Smooth muscle cell (in vitro differentiated cells): Measurements from ENCODE around the gene TSPYL1. TPM values are rescaled to one million over a fixed set of nuclear protein-coding genes. Genes with fewer than 3 reads are reported as not detected.
"Not testable (repeated sequence)": the region's sequence is repeated elsewhere in the genome, so short reads cannot be mapped to it uniquely, and the experiment has no call there.

ENCODE experiments used
- DNase-seq: peaks from one replicate; lab custom pipeline; 2025; ENCODE audit not compliant: unreplicated experiment; lab: John Stamatoyannopoulos, UW
- H2AFZ ChIP-seq: fragments of 200-600 bp; sonication (generic); 2 replicates; pipeline ENCODE4 v1.6.0; 2016; ENCODE audit warnings: antibody characterized with exemption, low read depth, mild to moderate bottlenecking
- H3F3A ChIP-seq: fragments of 200-600 bp; sonication (generic); 2 replicates; pipeline ENCODE4 v1.6.0; 2017; ENCODE audit warnings: antibody characterized with exemption, low read depth
- H3K27ac ChIP-seq: fragments of 200-600 bp; sonication (generic); 2 replicates; pipeline ENCODE4 v1.5.1; 2016; ENCODE audit warnings: low read depth, mild to moderate bottlenecking
- H3K27me3 ChIP-seq: fragments of 200-600 bp; sonication (generic); 2 replicates; pipeline ENCODE4 v1.6.1; 2016; ENCODE audit warnings: low read depth, mild to moderate bottlenecking
- H3K36me3 ChIP-seq: fragments of 200-600 bp; sonication (generic); 2 replicates; pipeline ENCODE4 v1.5.1; 2016; ENCODE audit warnings: low read depth
- H3K4me1 ChIP-seq: fragments of 200-600 bp; sonication (generic); 2 replicates; pipeline ENCODE4 v1.5.1; 2016; ENCODE audit warnings: low read depth
- H3K4me2 ChIP-seq: fragments of 200-600 bp; sonication (generic); 2 replicates; pipeline ENCODE4 v1.6.0; 2016; ENCODE audit warnings: mild to moderate bottlenecking
- H3K4me3 ChIP-seq: fragments of 200-600 bp; sonication (generic); 2 replicates; pipeline ENCODE4 v1.5.1; 2016; ENCODE audit warnings: mild to moderate bottlenecking
- H3K79me2 ChIP-seq: fragments of 200-600 bp; sonication (generic); 2 replicates; pipeline ENCODE4 v1.6.0; 2016; ENCODE audit warnings: low read depth, mild to moderate bottlenecking
- H3K9ac ChIP-seq: fragments of 200-600 bp; sonication (generic); 2 replicates; pipeline ENCODE4 v1.6.0; 2016; ENCODE audit warnings: low read depth
- H3K9me3 ChIP-seq: fragments of 200-600 bp; sonication (generic); replicated peaks from 2 replicates; pipeline ENCODE4 v1.5.1; 2016; ENCODE audit warnings: low read depth
- H4K20me1 ChIP-seq: fragments of 200-600 bp; sonication (generic); 2 replicates; pipeline ENCODE4 v1.6.0; 2016; ENCODE audit warnings: low read depth
- CTCF ChIP-seq: fragments of 200-600 bp; sonication (generic); IDR thresholded peaks from 2 replicates; pipeline ENCODE4 v1.5.1; 2017; ENCODE audit warnings: borderline replicate concordance, mild to moderate bottlenecking, antibody characterized with exemption; ENCODE audit not compliant: insufficient read depth, poor library complexity, severe bottlenecking
- WGBS: methylation state at CpG from one replicate; pipeline ENCODE4 v1.1.7; 2016; ENCODE audit warnings: low lambda C conversion rate; 5-methylcytosine and 5-hydroxymethylcytosine counted together
- polyA plus RNA-seq: library from polyadenylated mRNA; unstranded; fragments of >200 nt; fragmentation: Nextera tagmentation; extraction: Ambion mirVana; gene quantifications from 2 replicates; pipeline ENCODE4 v1.2.1, GENCODE V29; 2016
- total RNA-seq: library from RNA; depleted of rRNA; stranded (reverse); fragments of >200 nt; gene quantifications from 2 replicates; pipeline ENCODE4 v1.2.3, GENCODE V29; 2014

The TSPYL1 gene
- total and polyA plus RNA-seq, 2 experiments from 2014 or later = 17.9 to 45.0 TPM

DNA sequence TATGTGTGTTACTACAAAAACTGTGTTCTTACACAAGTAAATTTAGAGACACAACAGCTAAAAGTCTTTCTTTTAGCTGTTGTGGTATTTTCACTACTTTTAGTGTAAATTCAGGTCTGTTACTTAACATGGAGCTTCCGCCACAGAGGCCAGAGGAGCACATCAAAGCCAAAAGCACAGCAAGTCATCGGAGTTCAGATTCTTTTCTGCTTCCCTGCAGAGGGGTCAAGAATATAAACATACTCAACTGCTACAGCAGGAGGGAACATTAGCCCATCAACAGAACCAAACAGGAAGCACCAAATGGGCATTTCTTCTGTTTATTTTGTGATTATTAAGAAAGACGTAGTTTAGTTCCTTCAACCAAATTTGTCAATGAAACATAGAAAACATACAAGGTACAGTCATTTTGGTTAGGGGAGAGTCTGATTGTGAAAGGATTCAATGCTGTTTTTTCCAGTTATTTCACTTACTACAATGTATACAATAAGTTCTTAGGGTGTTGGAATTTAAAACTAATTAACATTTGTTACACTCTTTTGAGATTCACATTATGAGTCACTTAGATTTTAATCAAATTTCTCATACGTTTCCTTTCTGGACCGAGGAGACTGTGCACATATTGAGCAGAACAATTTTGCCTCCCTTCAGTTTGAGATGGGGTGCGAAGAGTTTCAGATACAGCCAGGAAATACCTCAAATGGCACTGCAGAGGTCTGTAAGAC, 48.2 kb upstream of the TSPYL1 start:
- H4K20me1 ChIP-seq = no peaks in the 10 kb centered on the region
- H3K4me1 ChIP-seq = peaks cover 13% of the 10 kb centered on the region
- H3K9me3 ChIP-seq = no peaks in the 10 kb centered on the region
- no peaks in the 10 kb centered on the region for H3F3A ChIP-seq
- H2AFZ ChIP-seq = peak overlapping the region; percentile 16
- H3K27me3 ChIP-seq = no peaks in the 10 kb centered on the region
- no peak for TF ChIP-seq CTCF
- 65% methylated on average over 6 of the region's 6 CpGs for WGBS
- no peaks in the 10 kb centered on the region for H3K79me2 ChIP-seq
- H3K4me3 ChIP-seq = no peak overlapping the region
- no peak overlapping the region for H3K9ac ChIP-seq
- H3K27ac ChIP-seq = peak overlapping the region; percentile 1
- H3K36me3 ChIP-seq = no peaks in the 10 kb centered on the region
- no peak overlapping the region for H3K4me2 ChIP-seq
- no peak for DNase-seq

DNA sequence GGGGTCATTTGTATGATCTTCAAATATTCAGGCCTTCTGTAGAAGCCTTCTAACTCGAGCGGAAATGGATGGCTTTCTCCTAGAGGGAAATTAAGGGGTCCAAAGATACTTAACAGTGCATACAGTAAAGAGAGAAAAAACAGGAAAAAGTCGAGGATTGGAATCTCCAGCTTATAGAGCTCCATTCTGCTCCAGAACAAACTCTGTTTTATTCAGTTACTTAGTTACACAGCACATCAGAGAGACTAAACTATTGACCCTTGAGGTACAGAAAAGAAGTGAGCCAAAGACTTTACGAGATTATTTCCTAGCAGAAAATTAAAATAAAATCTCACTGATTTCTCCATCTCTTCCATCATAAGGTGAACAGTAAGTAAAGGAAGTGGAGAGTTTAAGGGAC, 47.3 kb upstream of the TSPYL1 start:
- no peaks in the 10 kb centered on the region for H4K20me1 ChIP-seq
- no peaks in the 10 kb centered on the region for H3K27me3 ChIP-seq
- H3K4me1 ChIP-seq = peaks cover 13% of the 10 kb centered on the region
- no peak for DNase-seq
- 85% methylated on average over 4 of the region's 4 CpGs for WGBS
- no peaks in the 10 kb centered on the region for H3K79me2 ChIP-seq
- H3K4me2 ChIP-seq = no peak overlapping the region
- H3K9me3 ChIP-seq = no peaks in the 10 kb centered on the region
- no peak for TF ChIP-seq CTCF
- H3F3A ChIP-seq = no peaks in the 10 kb centered on the region
- no peaks in the 10 kb centered on the region for H3K36me3 ChIP-seq
- H3K27ac ChIP-seq = no peak overlapping the region
- H2AFZ ChIP-seq = no peak overlapping the region
- H3K4me3 ChIP-seq = no peak overlapping the region
- H3K9ac ChIP-seq = no peak overlapping the region

- Histone ChIP-seq H3K9ac (no peak overlapping the region), H3K4me3 (no peak overlapping the region), H3K27ac (no peak overlapping the region), H3K4me2 (no peak overlapping the region), H3K9me3 (no peaks in the 10 kb centered on the region), H2AFZ (no peak overlapping the region), H3K79me2 (no peaks in the 10 kb centered on the region), H3K4me1 (peaks cover 13% of the 10 kb centered on the region), H3K36me3 (no peaks in the 10 kb centered on the region), H4K20me1 (no peaks in the 10 kb centered on the region), H3F3A (no peaks in the 10 kb centered on the region), H3K27me3 (no peaks in the 10 kb centered on the region)
- no peak for TF ChIP-seq CTCF
- no peak for DNase-seq
- 97% methylated on average over 7 of the region's 7 CpGs for WGBS
Observed at GRCh38 chr6:116326181-116326671, 46.5 kb upstream of the TSPYL1 start.

GRCh38 chr6:116325634-116326132, 46.0 kb upstream of the TSPYL1 start:
- H3K4me3 ChIP-seq, H3K9me3 ChIP-seq, DNase-seq, H4K20me1 ChIP-seq, H3K4me2 ChIP-seq, H3K27me3 ChIP-seq, H3K79me2 ChIP-seq, H3K9ac ChIP-seq, H3K27ac ChIP-seq, H2AFZ ChIP-seq, H3K36me3 ChIP-seq, H3F3A ChIP-seq: not testable (repeated sequence)
- whole genome bisulfite sequencing = 93% methylated on average over 11 of the region's 11 CpGs
- peaks cover 13% of the 10 kb centered on the region for H3K4me1 ChIP-seq
